HG03103 (cell line): ENCODE results near the gene KLRC4.
"Not testable (repeated sequence)": the region's sequence is repeated elsewhere in the genome, so short reads cannot be mapped to it uniquely, and the experiment has no call there.

Source experiments
- ATAC-seq: cut with Tn5 transposase; IDR thresholded peaks from one replicate; pipeline ENCODE4 v1.9.1; 2021; ENCODE audit warnings: low read depth; ENCODE audit not compliant: unreplicated experiment

The KLRC4 gene

DNA sequence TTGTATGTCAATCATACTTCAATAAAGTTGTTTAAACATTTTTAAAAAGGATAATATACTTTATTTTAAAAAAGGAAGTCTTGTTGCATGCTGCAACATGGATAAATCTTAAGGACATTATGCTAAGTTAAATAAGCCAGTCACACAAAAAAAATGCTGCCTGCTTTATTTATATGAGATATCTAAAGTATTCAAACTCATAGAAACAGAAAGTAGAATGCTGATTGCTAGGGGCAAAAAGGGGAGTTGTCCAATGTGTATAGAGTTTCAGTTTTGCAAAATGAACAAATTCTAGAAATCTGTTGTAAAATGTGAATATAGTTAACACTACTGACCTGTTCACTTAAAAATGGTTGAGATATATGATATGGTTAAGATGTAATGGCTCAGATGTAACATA is 8.7 kb downstream of the KLRC4 start:
- no peak for ATAC-seq

DNA sequence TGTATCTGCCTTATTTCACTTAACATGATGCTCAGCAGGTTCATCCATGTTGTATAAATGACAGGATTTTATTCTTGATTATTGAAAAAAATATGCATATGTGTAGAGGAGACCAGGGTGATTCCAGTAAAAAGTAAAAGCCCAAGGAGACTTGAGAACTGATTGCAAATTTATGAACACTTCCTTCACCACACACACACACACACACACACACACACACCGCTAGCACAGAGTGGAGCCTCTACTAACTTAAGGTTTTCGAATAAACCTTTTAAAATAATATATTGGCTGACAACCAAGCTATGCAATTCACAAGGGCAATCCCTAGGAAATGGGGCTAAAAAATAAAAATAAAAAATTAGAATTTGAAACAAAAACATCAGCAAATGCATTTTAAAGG is 11.4 kb downstream of the KLRC4 start:
- no peak for ATAC-seq

DNA sequence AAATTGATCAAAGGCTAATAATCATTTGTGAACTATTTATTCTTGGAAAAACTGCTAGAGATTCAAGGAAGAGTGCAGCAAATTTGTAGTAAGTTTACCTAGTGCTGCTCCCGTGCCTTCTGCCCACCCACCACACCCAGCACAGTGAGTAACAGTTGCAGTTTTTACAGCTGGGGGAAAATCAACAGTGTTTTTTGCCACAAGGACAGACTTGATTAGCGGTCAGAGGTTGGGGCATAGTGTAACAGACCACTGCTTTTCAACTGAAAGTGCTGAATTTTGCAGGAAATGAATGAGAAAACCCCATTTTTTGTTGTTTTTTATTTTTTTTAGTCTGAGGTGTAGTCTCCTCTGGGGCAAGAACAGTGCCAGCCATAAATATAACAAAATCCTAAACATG is 12.3 kb downstream of the KLRC4 start:
- ATAC-seq, result no peak

DNA sequence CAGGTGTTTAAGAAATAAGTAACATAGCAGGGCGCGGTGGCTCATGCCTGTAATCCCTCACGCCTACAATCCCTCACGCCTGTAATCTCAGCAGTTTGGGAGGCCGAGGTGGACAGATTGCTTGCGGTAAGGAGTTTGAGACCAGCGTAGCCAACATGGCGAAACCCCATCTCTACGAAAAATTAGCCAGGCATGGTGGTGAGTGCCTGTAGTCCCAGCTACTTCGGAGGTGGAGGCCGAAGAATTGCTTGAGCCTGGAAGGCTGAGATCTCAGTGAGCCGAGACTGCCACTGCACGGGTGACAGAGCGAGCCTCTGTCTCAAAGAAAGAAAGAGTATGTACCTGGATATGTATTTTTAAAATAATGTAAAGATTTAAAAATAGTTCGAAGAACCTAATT is 13.4 kb downstream of the KLRC4 start:
- ATAC-seq, result not testable (repeated sequence)

DNA sequence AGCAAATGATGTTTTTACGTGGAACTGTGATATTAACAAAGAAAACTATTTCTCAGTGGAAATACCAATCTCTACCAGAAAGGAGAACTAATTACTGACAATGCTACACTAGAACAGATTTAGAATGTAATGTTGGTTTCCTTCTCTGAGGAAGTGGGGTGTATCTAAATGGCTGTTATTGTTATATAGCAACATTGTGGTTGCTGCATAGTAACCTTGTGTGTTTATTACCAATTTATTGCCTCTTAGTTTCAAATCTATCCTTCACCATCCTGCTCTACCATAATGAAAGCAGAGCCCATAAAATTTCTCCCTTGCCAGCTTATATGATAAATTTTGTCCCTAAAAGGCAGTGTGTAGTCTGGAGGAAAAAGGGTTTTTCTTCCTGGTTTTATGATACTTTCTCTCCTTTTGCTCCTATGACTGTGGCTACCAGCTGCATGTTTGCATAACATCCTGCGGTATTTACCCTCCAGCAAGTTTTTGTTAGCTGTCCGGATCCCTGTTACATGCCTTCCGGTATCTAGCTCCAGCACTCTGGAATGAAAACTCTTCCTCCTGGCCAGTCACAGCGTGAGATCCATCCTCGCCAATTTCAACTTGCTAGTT is 14.1 kb downstream of the KLRC4 start:
- ATAC-seq, result peak; percentile 90

DNA sequence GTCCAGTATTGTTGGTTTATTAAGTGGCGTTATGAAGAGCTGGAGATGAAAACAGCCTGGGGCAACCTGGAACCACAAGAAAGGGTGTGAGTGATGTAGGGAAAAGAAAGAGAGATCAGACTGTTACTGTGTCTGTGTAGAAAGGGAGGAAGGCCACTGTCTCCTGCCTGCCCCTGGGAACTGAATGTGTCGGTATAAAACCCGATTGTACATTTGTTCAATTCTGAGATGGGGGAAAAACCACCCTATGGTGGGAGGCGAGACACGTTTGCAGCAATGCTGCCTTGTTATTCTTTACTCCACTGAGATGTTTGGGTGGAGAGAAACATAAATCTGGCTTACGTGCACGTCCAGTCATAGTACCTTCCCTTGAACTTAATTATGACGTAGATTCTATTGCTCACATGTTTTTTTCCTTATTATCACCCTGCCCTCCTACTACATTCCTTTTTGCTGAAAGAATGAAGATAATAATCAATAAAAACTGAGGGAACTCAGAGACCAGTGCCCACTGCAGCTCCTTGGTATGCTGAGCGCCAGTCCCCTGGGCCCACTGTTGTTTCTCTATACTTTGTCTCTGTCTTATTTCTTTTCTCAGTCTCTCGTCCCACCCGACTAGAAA is 14.9 kb downstream of the KLRC4 start:
- not testable (repeated sequence) for ATAC-seq

DNA sequence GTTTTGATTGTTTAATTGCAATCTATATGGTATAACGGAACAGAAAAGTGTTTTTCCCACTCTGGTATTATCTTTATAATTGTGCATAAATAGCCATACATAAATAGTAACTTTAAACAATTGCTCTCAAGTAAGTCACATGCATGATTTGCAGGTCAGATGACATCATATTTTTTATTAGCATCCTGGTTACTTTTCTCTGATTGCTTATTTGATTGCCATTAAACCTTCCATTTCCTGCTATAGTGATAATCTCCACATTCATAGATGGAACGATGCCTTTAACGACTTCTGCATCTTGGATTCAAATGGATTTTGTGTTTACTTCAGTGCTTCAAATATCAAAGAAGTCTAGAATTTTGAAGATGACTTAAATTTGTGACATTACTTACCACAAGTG is 16.3 kb downstream of the KLRC4 start:
- no peak for ATAC-seq

DNA sequence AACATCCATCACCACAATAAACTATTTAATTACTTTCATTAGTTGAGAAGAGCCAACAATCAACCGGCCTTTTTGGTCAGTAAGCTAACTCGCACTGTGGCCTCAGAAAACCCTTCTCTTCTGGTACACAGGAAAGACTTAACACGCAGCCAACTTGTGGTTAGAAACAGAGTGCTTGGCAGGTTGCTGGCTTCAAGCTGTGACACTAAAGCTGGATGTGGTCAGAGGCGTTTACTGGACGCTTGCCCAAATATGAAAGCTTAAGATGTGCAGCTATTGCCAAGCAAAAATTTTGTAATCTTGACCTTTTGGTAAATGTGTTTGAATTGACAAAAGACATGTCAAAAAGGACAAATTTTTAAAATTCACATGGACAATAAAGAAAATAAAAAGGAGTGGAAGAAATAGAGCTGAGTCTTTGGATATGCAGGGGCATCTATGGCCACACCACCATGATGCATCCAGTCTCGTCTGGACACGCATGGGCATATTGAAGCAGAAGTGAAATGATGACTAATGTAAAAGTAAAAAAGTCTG is 17.1 kb downstream of the KLRC4 start:
- no peak for ATAC-seq

DNA sequence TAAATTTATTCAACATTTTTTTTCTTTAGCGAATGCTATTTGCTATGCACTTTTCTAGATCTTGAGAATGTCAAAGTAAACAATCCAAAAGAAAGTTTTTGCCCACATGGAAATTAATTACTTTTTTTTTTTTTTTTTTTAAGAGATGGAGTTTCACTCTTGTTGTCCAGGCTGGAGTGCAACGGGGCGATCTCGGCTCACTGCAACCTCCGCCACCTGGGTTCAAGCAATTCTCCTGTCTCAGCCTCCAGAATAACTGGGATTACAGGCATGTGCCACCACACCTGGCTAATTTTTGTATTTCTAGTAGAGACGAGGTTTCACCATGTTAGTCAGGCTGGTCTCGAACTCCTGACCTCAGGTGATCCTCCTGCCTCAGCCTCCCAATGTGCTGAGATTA is 18.6 kb downstream of the KLRC4 start:
- not testable (repeated sequence) for ATAC-seq

DNA sequence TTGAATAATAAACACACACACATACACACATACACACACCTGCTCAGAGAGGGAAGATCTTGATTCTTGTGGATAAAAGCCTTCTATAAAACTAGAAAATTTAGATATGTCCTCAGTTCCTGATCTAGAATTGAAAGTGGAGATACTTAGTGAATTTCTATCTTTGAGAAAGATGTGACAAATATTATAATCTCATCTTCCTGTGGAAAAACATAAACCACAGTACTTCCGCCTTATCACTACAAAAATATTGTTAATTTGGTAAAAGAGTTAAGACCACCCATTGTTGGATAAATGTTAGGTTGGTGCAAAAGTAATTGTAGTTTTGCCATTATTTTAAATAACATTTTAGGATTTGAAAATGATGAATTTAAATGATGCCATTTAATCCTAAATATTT is 19.7 kb downstream of the KLRC4 start, which contains the start of gene KLRK1:
Gene KLRK1, minus strand, starts transcription at position 138 of the 400 bp plus-strand sequence. CDS start 1,231 bp downstream, outside the sequence.
- no peak for ATAC-seq

DNA sequence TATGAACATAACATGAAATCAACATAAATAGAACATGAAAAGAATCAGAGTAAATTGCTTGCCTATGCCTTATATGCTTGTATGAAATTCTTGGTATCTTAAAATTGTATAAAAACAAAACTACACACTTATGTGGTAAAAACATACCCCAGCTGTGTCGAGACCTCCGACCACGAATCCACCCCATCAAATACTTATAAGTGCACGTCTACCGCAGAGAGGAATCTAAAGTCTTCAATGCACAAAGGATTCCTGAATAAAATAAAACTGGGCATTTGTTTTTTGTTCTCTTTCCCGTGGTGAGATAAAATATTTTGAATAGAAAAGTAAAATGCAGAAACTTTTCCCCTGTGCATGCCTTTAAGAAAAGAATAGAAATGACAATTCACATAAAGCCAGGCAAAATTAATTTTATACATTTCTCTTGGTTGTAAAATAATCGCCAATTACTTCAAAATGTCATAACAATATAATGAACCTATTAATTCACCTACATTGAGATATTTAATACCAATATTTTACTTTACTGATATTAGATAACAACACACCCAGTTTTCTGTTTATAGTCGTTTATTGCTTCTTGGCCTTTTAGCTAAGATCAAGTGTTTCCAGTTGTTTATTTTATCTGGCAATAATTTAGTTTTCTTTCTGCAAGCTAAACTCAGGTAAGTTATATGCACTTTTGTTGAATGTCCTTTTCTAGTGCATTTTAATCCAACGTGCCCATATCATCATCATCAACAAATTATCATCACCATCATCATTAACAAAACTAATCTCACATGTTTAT is 20.7 kb downstream of the KLRC4 start:
- ATAC-seq, result no peak

DNA sequence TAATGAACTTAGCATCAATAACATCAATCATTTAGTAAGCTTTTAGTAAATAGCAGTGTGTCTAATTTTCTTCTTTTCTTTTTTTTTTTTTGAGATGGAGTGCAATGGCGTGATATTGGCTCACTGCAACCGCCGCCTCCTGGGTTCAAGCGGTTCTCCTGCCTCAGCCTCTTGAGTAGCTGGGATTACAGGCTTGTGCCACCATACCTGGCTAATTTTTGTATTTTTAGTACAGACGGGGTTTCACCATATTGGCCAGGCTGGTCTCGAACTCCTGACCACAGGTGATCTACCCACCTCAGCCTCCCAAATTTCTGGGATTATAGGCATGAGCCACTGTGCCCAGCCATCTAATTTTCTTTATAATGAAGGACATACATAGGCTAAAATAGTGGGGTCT is 22.1 kb downstream of the KLRC4 start:
- ATAC-seq, result not testable (repeated sequence)

DNA sequence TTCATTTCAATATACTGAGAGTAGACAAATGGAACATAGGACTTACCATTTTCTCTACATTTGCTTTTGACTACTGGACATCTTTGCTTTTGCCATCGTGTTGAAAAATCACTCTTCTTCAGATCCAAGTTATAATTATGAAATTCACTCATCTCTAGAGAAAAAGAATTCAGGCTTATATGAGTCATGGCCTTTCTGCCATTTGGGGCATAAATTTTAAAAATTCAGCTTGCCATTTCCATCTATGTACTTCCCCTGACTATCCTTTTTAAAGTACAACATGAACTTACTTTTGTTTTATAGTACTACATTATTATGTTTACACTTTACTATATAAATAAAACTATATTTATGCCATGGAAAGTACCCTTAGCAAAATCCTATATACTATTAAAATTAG is 22.7 kb downstream of the KLRC4 start:
- no peak for ATAC-seq

DNA sequence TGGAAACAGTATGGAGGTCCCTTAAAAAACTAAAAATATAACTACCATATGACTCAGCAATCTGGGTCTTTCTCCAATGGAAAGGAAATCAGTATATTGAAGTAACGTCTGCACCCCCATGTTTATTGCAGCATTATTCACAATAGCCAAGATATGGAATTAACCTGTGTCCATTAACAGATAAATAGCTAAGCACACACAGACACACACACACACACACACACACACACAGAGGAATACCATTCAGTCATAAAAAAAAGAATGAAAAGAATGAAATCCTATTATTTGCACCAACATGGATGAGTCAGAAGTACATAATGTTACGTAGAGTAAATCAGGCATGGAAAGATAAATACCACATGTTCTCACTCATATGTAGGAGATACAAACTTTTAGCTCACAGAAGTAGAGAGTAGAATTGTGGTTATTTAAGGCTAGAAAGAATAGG is 24.4 kb downstream of the KLRC4 start:
- no peak for ATAC-seq

DNA sequence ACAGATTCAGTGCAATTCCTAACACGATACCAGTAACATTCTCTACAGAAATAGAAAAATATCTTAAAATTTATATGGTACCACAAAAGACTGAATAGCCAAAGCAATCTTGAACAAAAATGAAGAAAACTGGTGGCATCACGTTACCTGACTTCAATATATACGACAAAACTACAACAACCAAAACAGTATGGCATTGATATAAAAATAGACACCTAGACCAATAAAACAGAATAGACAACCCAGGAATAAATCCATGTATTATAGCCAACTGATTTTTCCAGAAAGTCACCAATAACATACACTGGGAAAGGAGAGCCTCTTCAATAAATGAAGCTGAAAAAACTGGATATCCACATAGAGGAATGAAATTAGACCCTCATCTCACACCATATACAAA is 25.4 kb downstream of the KLRC4 start:
- ATAC-seq, result no peak

DNA sequence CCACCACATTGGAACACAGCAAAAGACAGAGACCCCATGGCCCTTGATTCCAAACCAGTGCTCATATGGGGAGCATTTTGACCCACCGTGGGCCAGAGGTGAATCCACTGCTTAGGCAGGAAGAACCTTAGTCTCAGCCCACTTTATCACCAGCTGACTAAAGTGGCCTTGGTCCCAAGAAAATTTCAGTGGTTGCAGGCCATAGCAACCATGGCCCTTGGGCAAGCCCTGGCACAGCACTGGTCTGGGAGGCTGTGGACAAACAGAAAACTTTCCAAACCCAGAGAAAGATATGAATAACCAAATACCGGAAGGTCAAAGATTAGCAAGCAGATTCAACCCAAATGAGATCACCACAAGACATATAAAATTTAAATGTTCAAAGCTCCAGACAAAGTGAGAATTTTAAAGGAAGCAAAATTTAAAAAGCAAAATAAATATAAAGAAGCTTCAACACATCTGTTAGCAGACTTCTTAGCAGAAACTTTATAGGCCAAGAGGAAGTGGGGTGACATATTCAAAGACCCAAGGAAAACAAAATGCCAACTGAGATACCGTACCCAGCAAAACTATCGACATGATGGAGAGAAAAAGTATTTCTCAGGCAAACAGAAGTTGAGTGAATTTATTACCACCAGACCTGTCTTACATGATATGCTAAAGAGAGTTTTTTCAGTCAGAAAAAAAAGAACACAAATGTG is 27.5 kb downstream of the KLRC4 start:
- ATAC-seq, result no peak

DNA sequence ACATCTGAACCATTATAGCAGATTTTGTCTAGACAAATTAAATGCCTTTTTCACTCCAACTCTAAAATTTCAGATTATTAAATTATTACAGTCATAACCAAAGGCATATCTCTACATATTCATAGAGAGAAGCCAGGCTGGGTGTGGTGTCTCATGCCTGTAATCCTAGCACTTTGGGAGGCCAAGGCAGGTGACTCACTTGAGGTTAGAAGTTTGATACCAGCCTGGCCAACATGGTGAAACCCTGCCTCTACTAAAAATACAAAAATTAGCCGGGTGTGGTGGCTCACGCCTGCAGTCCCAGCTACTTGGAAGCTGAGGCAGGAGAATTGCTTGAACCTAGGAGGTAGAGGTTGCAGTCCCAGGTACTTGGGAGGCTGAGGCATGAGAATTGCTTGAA is 30.8 kb downstream of the KLRC4 start:
- not testable (repeated sequence) for ATAC-seq

DNA sequence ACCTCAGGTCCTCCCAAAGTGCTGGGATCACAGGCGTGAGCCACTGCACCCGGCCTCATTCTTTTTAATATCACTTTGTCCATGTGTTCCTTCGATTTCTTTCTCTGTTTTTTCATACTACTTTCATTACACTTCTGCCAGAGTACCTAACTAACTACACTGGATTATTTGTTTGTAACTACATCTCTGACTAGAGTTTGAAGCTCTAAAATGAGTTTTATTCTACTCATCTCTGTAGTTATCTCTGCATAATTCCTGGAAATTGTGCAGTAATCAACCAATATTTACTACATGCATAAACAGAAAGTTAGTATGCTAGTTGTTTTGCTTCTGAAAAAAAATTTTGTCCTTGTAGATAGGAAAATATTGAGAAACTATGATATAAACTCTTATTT is 34.9 kb downstream of the KLRC4 start:
- no peak for ATAC-seq

DNA sequence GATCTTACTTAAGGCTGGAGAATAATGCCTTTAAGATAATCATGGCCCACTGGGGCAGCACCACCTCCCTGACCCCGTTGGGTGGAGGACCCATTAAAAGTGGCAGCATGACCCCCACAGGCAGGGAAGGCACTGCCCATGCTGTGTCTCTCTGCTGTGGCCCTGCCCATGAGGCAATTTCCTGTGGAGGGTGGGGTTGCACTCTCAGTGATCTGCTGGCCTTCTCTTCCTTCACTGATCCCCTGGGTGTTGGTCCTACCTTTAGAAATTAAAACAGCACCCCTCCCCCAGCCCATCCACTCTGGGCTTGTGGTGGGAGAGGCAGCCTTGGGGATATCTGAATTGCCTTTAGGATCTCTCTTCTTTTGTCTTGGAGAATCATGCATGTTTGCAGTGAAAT is 37.0 kb downstream of the KLRC4 start:
- no peak for ATAC-seq

DNA sequence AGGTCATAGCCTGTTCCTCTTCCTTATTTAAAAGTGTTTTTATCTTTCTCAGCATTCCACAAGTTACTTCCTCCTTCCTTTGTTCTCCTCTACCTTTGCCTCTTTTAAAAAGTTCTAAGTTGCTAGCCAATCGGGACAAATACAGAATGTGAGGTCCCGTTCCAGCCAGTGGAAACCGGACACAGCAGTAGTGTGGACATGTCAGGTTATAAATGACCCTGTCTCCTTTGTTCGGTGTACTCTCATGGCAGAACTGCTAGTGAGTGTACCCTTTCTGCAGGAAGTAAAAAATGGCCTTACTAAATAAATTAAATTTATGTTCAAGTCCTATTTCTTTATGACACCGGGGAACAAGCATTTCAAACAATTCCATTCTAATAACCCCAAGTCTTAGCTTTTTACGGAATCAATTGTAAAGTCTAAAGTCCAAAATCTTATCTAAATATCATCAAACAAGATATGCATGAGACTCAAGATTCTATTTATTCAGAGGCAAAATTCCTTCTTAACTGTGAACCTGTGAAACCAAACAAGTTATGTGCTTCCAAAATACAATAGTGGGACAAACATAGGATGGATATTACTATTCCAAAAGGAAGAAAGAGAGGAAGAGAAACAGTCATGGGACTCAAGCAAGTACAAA is 37.5 kb downstream of the KLRC4 start:
- ATAC-seq, result not testable (repeated sequence)
